Measurements from ENCODE around the gene TMEM151B. TPM values are rescaled to one million over a fixed set of nuclear protein-coding genes. Genes with fewer than 3 reads are reported as not detected.

The TMEM151B gene
- total and polyA plus RNA-seq, 2 of the 13 experiments (the other 11 are each of a cell fraction or from before 2014, with no cell fraction given): not detected

GRCh38 chr6:44221291-44221960, 48.8 kb upstream of the TMEM151B start (continued):
- peak; percentile 62 for TF ChIP-seq ARID5B (CRISPR knock-in tag; IDR thresholded peaks at IDR 0.05)
- TF ChIP-seq, protein P1, sequence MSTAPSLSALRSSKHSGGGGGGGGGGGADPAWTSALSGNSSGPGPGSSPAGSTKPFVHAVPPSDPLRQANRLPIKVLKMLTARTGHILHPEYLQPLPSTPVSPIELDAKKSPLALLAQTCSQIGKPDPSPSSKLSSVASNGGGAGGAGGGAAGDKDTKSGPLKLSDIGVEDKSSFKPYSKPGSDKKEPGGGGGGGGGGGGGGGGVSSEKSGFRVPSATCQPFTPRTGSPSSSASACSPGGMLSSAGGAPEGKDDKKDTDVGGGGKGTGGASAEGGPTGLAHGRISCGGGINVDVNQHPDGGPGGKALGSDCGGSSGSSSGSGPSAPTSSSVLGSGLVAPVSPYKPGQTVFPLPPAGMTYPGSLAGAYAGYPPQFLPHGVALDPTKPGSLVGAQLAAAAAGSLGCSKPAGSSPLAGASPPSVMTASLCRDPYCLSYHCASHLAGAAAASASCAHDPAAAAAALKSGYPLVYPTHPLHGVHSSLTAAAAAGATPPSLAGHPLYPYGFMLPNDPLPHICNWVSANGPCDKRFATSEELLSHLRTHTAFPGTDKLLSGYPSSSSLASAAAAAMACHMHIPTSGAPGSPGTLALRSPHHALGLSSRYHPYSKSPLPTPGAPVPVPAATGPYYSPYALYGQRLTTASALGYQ (CRISPR knock-in tag; IDR thresholded peaks at IDR 0.05): no peak
- TF ChIP-seq, protein P2, sequence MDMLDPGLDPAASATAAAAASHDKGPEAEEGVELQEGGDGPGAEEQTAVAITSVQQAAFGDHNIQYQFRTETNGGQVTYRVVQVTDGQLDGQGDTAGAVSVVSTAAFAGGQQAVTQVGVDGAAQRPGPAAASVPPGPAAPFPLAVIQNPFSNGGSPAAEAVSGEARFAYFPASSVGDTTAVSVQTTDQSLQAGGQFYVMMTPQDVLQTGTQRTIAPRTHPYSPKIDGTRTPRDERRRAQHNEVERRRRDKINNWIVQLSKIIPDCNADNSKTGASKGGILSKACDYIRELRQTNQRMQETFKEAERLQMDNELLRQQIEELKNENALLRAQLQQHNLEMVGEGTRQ (IDR thresholded peaks at IDR 0.05; ENCODE audit: low read depth, low read length): peak; percentile 24
- TF ChIP-seq, protein P2 (CRISPR knock-in tag; IDR thresholded peaks at IDR 0.05; ENCODE audit: borderline replicate concordance): no peak
- TF ChIP-seq ZMYM2 (CRISPR knock-in tag; IDR thresholded peaks at IDR 0.05): peak; percentile 65; the same call in 1 of the 2 replicates
- TF ChIP-seq ZNF678 (CRISPR knock-in tag; IDR thresholded peaks at IDR 0.05): no peak
- TF ChIP-seq ZNF34 (CRISPR knock-in tag; IDR thresholded peaks at IDR 0.05; ENCODE audit: borderline replicate concordance): no peak
- TF ChIP-seq TARDBP (CRISPR knock-in tag; IDR thresholded peaks at IDR 0.05): peak; percentile 43; the same call in 1 of the 2 replicates
- 0 out of 2 replicates have a peak, but pooled peaks have one; percentile 51 for TF ChIP-seq NFIB (CRISPR knock-in tag; IDR thresholded peaks at IDR 0.05; ENCODE audit: borderline replicate concordance)
- TF ChIP-seq, protein P3, sequence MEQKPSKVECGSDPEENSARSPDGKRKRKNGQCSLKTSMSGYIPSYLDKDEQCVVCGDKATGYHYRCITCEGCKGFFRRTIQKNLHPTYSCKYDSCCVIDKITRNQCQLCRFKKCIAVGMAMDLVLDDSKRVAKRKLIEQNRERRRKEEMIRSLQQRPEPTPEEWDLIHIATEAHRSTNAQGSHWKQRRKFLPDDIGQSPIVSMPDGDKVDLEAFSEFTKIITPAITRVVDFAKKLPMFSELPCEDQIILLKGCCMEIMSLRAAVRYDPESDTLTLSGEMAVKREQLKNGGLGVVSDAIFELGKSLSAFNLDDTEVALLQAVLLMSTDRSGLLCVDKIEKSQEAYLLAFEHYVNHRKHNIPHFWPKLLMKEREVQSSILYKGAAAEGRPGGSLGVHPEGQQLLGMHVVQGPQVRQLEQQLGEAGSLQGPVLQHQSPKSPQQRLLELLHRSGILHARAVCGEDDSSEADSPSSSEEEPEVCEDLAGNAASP (CRISPR knock-in tag; IDR thresholded peaks at IDR 0.05; ENCODE audit: borderline replicate concordance): no peak
- TF ChIP-seq PHB2 (IDR thresholded peaks at IDR 0.05; ENCODE audit: partially characterized antibody): no peak
- 0 out of 2 replicates have a peak, but pooled peaks have one; percentile 50 for TF ChIP-seq ZSCAN31 (CRISPR knock-in tag; IDR thresholded peaks at IDR 0.05; ENCODE audit: low read depth)
- TF ChIP-seq, protein P4, sequence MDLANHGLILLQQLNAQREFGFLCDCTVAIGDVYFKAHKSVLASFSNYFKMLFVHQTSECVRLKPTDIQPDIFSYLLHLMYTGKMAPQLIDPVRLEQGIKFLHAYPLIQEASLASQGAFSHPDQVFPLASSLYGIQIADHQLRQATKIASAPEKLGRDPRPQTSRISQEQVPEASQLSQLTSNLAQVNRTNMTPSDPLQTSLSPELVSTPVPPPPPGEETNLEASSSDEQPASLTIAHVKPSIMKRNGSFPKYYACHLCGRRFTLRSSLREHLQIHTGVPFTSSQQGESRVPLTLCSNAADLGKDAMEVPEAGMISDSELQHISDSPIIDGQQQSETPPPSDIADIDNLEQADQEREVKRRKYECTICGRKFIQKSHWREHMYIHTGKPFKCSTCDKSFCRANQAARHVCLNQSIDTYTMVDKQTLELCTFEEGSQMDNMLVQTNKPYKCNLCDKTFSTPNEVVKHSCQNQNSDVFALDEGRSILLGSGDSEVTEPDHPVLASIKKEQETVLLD (CRISPR knock-in tag; IDR thresholded peaks at IDR 0.05; ENCODE audit: low read depth): no peak
- no peak for TF ChIP-seq SRSF9 (IDR thresholded peaks at IDR 0.05; ENCODE audit: borderline replicate concordance, insufficient read depth, low read depth, low read length, poor library complexity, severe bottlenecking)
- TF ChIP-seq KAT7 (CRISPR knock-in tag; IDR thresholded peaks at IDR 0.05; ENCODE audit: borderline replicate concordance): 0 out of 2 replicates have a peak, but pooled peaks have one; percentile 59
- TF ChIP-seq CREB1 (IDR thresholded peaks at IDR 0.05): peak; percentile 25; the same call in 1 of the 2 replicates
- TF ChIP-seq CREB1 (CRISPR knock-in tag; IDR thresholded peaks at IDR 0.05): no peak
- no peak for TF ChIP-seq HOXA9 (CRISPR knock-in tag; IDR thresholded peaks at IDR 0.05; ENCODE audit: borderline replicate concordance)

All from HepG2 (cell line).